Activated naive CD4-positive, alpha-beta T cell treated with anti-CD3 and anti-CD28 coated beads, Interleukin-2, amount 10 ng/mL, durations not matched to agents 7 days and 5 days (primary cell): ENCODE data around the gene CAPN11.
"Not testable (repeated sequence)": the region's sequence is repeated elsewhere in the genome, so short reads cannot be mapped to it uniquely, and the experiment has no call there.

ENCODE experiments used
- CTCF ChIA-PET: fragments of 350-600 bp; sonication (Branson Sonifier 250); formaldehyde crosslinking; loops from one replicate; lab custom pipeline; 2021; ENCODE audit warnings: antibody characterized with exemption; lab: Charles Lee
- DNase-seq: peaks from one replicate; pipeline ENCODE4 v3.0.0-alpha.2; 2020
- H3K27ac Mint-ChIP-seq: one replicate; pipeline ENCODE4 v1.8.0; 2021; ENCODE audit warnings: mild to moderate bottlenecking, moderate library complexity, mixed read lengths
- H3K27me3 Mint-ChIP-seq: one replicate; pipeline ENCODE4 v1.8.0; 2021; ENCODE audit warnings: mild to moderate bottlenecking, mixed read lengths
- H3K36me3 Mint-ChIP-seq: one replicate; pipeline ENCODE4 v1.8.0; 2021; ENCODE audit warnings: mixed read lengths
- H3K4me1 Mint-ChIP-seq: one replicate; pipeline ENCODE4 v1.8.0; 2021; ENCODE audit warnings: mixed read lengths
- H3K4me3 Mint-ChIP-seq: one replicate; pipeline ENCODE4 v1.8.0; 2021; ENCODE audit warnings: mild to moderate bottlenecking, moderate library complexity, mixed read lengths
- H3K9me3 Mint-ChIP-seq: one replicate; pipeline ENCODE4 v1.8.0; 2021; ENCODE audit warnings: mixed read lengths

Gene CAPN11

GRCh38 chr6:44176130-44176761 is 17.6 kb downstream of the CAPN11 start:
- Mint-ChIP-seq H3K4me1 (peaks cover 14% of the 10 kb centered on the region), H3K36me3 (no peaks in the 10 kb centered on the region), H3K27me3 (peaks cover 55% of the 10 kb centered on the region), H3K4me3 (no peak overlapping the region), H3K9me3 (no peaks in the 10 kb centered on the region), H3K27ac (no peak overlapping the region)
- CTCF ChIA-PET = interaction anchor here (1.2 to 1.7 kb wide), 4 partner anchors 10 to 78 kb away, joined by 3 to 4 read pairs (median 3); no protein-coding TSS in a partner anchor
- DNase-seq = no peak

GRCh38 chr6:44176762-44177509 is 18.3 kb downstream of the CAPN11 start:
- H3K27ac Mint-ChIP-seq = no peak overlapping the region
- H3K9me3 Mint-ChIP-seq = no peaks in the 10 kb centered on the region
- CTCF ChIA-PET = interaction anchor here (0.9 to 1.7 kb wide), 5 partner anchors 9 to 80 kb away, joined by 3 to 4 read pairs (median 3); no protein-coding TSS in a partner anchor

GRCh38 chr6:44177691-44178423 is 19.2 kb downstream of the CAPN11 start:
- Mint-ChIP-seq H3K4me1 (peaks cover 14% of the 10 kb centered on the region), H3K36me3 (no peaks in the 10 kb centered on the region), H3K9me3 (no peaks in the 10 kb centered on the region), H3K27ac (no peak overlapping the region), H3K4me3 (no peak overlapping the region), H3K27me3 (peaks cover 42% of the 10 kb centered on the region)
- no peak for DNase-seq
- CTCF ChIA-PET = interaction anchor here (0.9 to 1.7 kb wide), 3 partner anchors 41 to 81 kb away, joined by 3 to 4 read pairs (median 4); no protein-coding TSS in a partner anchor

More at GRCh38 chr6:44176762-44177509, 18.3 kb downstream of the CAPN11 start:
- H3K4me3 Mint-ChIP-seq = no peak overlapping the region
- H3K27me3 Mint-ChIP-seq = peaks cover 48% of the 10 kb centered on the region
- no peaks in the 10 kb centered on the region for H3K36me3 Mint-ChIP-seq
- peaks cover 14% of the 10 kb centered on the region for H3K4me1 Mint-ChIP-seq
- DNase-seq = peak; percentile 38

- no peak overlapping the region for H3K27ac Mint-ChIP-seq
- no peak overlapping the region for H3K4me3 Mint-ChIP-seq
- H3K36me3 Mint-ChIP-seq = no peaks in the 10 kb centered on the region
Measured at GRCh38 chr6:44178424-44179071, 19.9 kb downstream of the CAPN11 start.

GRCh38 chr6:44179072-44179536 is 20.5 kb downstream of the CAPN11 start:
- no peak for DNase-seq
- no peak overlapping the region for H3K27ac Mint-ChIP-seq
- H3K4me3 Mint-ChIP-seq = no peak overlapping the region
- H3K36me3 Mint-ChIP-seq = no peaks in the 10 kb centered on the region
- CTCF ChIA-PET = no interaction called here
- H3K4me1 Mint-ChIP-seq = peaks cover 14% of the 10 kb centered on the region
- H3K9me3 Mint-ChIP-seq = no peaks in the 10 kb centered on the region
- H3K27me3 Mint-ChIP-seq = peaks cover 49% of the 10 kb centered on the region

More at GRCh38 chr6:44178424-44179071, 19.9 kb downstream of the CAPN11 start:
- no peak for DNase-seq
- Mint-ChIP-seq H3K9me3 (no peaks in the 10 kb centered on the region), H3K27me3 (peaks cover 44% of the 10 kb centered on the region), H3K4me1 (peaks cover 14% of the 10 kb centered on the region)
- CTCF ChIA-PET = interaction anchor here (1.7 kb wide), 1 partner anchor 59 kb away, joined by 4 read pairs; no protein-coding TSS in a partner anchor

GRCh38 chr6:44179648-44180047 is 21.0 kb downstream of the CAPN11 start:
- Mint-ChIP-seq H3K27me3 (peaks cover 49% of the 10 kb centered on the region), H3K4me1 (peaks cover 14% of the 10 kb centered on the region), H3K4me3 (no peak overlapping the region), H3K36me3 (no peaks in the 10 kb centered on the region), H3K9me3 (no peaks in the 10 kb centered on the region), H3K27ac (no peak overlapping the region)
- DNase-seq = no peak
- CTCF ChIA-PET = interaction anchor here (0.9 kb wide), 1 partner anchor 158 kb away, joined by 5 read pairs; no protein-coding TSS in a partner anchor

GRCh38 chr6:44180406-44180805 is 21.8 kb downstream of the CAPN11 start:
- Mint-ChIP-seq H3K9me3 (no peaks in the 10 kb centered on the region), H3K27me3 (peaks cover 45% of the 10 kb centered on the region), H3K4me3 (no peak overlapping the region), H3K27ac (no peak overlapping the region), H3K4me1 (peaks cover 14% of the 10 kb centered on the region), H3K36me3 (no peaks in the 10 kb centered on the region)
- no peak for DNase-seq
- CTCF ChIA-PET = interaction anchor here (0.9 kb wide), 1 partner anchor 157 kb away, joined by 5 read pairs; no protein-coding TSS in a partner anchor

- H3K9me3 Mint-ChIP-seq = no peaks in the 10 kb centered on the region
- H3K36me3 Mint-ChIP-seq = no peaks in the 10 kb centered on the region
- CTCF ChIA-PET = no interaction called here
- peaks cover 46% of the 10 kb centered on the region for H3K27me3 Mint-ChIP-seq
- H3K27ac Mint-ChIP-seq = no peak overlapping the region
- no peak overlapping the region for H3K4me3 Mint-ChIP-seq
- peaks cover 16% of the 10 kb centered on the region for H3K4me1 Mint-ChIP-seq
- no peak for DNase-seq
Measured at GRCh38 chr6:44180886-44181285, 22.3 kb downstream of the CAPN11 start.

GRCh38 chr6:44181784-44182183 is 23.2 kb downstream of the CAPN11 start:
- H3K4me3 Mint-ChIP-seq, H3K27ac Mint-ChIP-seq, DNase-seq, H3K36me3 Mint-ChIP-seq, CTCF ChIA-PET, H3K9me3 Mint-ChIP-seq: not testable (repeated sequence)
- Mint-ChIP-seq H3K4me1 (peaks cover 15% of the 10 kb centered on the region), H3K27me3 (peaks cover 44% of the 10 kb centered on the region)

- DNase-seq = no peak
- Mint-ChIP-seq H3K9me3 (no peaks in the 10 kb centered on the region), H3K4me1 (peaks cover 7% of the 10 kb centered on the region), H3K4me3 (no peak overlapping the region), H3K27ac (no peak overlapping the region), H3K27me3 (peaks cover 39% of the 10 kb centered on the region), H3K36me3 (no peaks in the 10 kb centered on the region)
- CTCF ChIA-PET = no interaction called here
Measured at GRCh38 chr6:44182911-44183390, 24.3 kb downstream of the CAPN11 start.

- H3K36me3 Mint-ChIP-seq = no peaks in the 10 kb centered on the region
- H3K27ac Mint-ChIP-seq = no peak overlapping the region
- no peak for DNase-seq
- H3K9me3 Mint-ChIP-seq = no peaks in the 10 kb centered on the region
- H3K4me3 Mint-ChIP-seq = no peak overlapping the region
- H3K27me3 Mint-ChIP-seq = peaks cover 36% of the 10 kb centered on the region
- peaks cover 7% of the 10 kb centered on the region for H3K4me1 Mint-ChIP-seq
- CTCF ChIA-PET = no interaction called here
Measured at GRCh38 chr6:44183783-44184182, 25.2 kb downstream of the CAPN11 start.

GRCh38 chr6:44185356-44185755 is 26.7 kb downstream of the CAPN11 start:
- H3K27ac Mint-ChIP-seq, H3K4me1 Mint-ChIP-seq, H3K9me3 Mint-ChIP-seq, H3K4me3 Mint-ChIP-seq, H3K36me3 Mint-ChIP-seq, DNase-seq: not testable (repeated sequence)
- CTCF ChIA-PET = interaction anchor here (1.1 kb wide), 1 partner anchor 9 kb away, joined by 3 read pairs; no protein-coding TSS in a partner anchor
- H3K27me3 Mint-ChIP-seq = peaks cover 43% of the 10 kb centered on the region

- Mint-ChIP-seq H3K27me3 (peaks cover 41% of the 10 kb centered on the region), H3K27ac (no peak overlapping the region)
- CTCF ChIA-PET = interaction anchor here (1.1 to 1.3 kb wide), 3 partner anchors 10 to 78 kb away, joined by 3 read pairs; no protein-coding TSS in a partner anchor
Measured at GRCh38 chr6:44185953-44186634, 27.5 kb downstream of the CAPN11 start.

More at GRCh38 chr6:44185953-44186634, 27.5 kb downstream of the CAPN11 start:
- no peaks in the 10 kb centered on the region for H3K9me3 Mint-ChIP-seq
- H3K36me3 Mint-ChIP-seq = no peaks in the 10 kb centered on the region
- H3K4me3 Mint-ChIP-seq = no peak overlapping the region
- DNase-seq = no peak
- peaks cover 7% of the 10 kb centered on the region for H3K4me1 Mint-ChIP-seq
